ENCODE measurements around the gene HOXA7.

- TF ChIP-seq CTCF (IDR thresholded peaks at IDR 0.05) (no peak), POLR2A (IDR thresholded peaks at IDR 0.05) (no peak)
These were observed 11.9 kb upstream of the HOXA7 start for GRCh38 chr7:27168265-27168947.
